HG03354 (cell line): ENCODE data around the gene TFDP2.
"Not testable (repeated sequence)": the region's sequence is repeated elsewhere in the genome, so short reads cannot be mapped to it uniquely, and the experiment has no call there.

Experiments used
- ATAC-seq: cut with Tn5 transposase; IDR thresholded peaks from one replicate; pipeline ENCODE4 v1.9.1; 2021; ENCODE audit warnings: mild to moderate bottlenecking; ENCODE audit not compliant: unreplicated experiment, poor library complexity, severe bottlenecking

The TFDP2 gene, protein sequence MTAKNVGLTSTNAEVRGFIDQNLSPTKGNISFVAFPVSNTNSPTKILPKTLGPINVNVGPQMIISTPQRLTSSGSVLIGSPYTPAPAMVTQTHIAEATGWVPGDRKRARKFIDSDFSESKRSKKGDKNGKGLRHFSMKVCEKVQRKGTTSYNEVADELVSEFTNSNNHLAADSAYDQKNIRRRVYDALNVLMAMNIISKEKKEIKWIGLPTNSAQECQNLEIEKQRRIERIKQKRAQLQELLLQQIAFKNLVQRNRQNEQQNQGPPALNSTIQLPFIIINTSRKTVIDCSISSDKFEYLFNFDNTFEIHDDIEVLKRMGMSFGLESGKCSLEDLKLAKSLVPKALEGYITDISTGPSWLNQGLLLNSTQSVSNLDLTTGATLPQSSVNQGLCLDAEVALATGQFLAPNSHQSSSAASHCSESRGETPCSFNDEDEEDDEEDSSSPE

DNA sequence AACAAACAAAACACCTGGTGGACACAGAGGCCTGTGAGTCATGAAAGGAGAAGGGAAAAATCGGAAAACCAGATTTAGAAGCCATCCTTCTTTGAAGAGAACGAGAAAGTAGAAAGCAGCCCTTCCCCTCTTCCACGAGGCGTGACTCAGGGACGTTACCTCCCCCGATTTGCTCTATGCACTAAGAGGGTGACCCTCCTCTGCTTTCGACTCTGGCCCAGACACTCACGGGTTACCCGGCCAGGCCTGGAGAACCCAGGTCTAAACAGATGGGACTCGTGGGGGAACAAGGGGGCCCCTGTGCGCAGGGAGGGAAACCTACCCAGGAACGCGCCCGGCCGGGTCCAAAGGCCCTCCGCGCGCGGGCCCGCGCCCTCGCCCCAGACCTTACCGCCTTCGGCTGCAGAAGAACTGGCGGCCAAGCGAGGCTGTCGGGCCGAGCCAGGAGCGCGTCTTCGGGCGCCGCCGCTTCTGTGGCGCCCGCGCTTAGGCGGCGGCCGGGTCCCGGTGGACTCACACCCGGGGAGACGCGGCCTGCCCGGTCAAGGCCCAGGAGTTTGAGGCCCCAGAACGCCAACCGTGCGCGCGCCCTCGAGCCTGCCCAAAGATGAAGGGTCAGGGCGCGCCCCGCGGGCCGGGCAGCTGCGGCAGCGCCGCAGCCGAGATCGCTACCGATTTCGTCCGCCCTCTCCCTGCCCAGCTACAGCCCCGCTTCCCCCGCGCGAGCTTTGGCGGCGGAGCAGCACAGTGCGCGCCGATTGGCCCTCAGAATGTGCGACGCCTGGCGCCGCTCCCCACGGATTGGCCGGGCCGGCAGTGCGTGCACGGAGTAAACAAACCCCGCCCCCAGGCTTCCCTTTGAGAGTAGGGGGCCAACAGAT is at the start of gene TFDP2:
TFDP2 (minus strand) TSS at position 753 of the 881 bp plus-strand sequence. CDS start 47,795 bp downstream, outside the sequence.
- peak; percentile 99 for ATAC-seq

DNA sequence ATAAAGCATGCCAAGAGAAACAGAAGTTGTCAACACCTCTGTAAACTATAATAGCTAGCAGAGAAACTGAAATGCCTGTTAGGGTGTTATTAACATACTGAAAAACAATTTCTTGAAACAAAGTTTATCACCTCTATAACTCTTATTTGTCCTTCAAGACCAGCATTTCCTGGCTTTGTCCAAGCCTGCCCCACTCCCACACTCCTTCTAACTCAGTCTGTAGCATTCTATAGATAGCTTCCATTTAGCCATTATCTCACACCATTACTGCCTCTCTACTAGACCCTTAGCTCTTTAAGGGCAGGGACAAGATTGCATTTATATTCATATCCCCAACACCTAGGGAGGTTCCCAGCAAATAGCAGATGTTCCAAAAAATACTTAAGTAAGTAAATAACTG is 39.5 kb upstream of the TFDP2 start:
- no peak for ATAC-seq

DNA sequence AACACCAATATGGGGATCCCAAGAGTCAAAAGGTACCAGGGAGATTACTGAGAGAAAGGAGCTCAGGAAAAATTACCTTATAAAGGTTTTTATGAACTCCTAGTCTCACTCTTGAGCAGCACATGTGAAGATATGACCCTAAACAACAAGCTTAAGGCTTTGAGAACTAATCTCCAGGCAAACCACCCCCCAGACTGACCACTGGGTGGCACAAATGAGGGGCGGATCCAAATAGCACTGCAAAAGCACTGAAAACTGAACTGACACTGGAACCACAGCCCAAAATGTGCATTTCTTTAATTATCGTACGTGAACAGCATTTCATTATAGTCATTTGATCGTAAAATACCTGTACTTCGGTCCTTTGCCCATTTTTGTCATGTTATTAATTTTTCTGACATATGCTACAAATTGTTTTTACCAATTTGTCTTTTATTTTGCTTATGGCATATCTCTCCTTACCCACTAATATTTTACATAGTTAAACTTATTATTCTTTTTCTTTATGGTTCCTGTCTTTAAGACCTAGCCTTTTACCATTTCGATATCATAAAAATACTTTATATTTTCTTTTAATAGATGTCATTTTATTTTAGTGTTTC is 31.5 kb upstream of the TFDP2 start:
- ATAC-seq = peak; percentile 66

DNA sequence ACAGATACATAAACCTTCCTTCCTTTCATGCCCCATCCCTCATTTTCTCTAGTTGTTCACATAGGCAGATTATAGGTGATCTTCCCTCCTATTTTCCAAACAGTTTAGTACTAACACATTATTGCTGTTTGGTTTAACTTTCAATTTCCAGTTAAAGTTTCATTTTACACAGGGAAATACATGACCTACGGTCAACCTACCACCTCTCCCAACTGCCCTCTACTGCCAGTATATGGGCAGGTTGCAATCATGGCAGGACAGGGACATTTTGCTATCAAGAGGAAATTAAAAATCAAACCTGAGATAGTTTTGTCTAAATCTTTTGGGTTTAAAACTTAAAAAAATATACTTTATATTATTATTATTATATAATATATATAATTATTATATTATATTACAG is 26.1 kb upstream of the TFDP2 start:
- no peak for ATAC-seq

DNA sequence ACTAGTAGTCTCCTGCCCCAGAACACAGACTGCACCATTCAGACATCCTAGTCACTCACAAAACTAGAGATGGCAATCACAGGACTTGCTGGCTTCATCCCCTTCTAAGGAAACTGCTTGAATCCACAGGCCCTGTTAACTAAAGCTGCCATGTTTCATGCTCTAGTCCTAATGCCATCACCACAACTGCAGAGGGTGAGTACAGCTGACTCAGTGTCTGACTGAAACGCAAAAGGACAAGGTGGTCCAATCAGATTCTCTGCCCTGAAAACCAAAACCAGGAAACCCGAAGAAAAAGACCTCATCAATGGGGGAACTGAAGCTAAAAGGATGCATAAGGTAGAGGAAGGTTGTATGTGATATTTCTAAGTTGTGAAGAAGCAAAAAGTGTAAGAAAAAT is 25.2 kb upstream of the TFDP2 start:
- ATAC-seq = no peak

DNA sequence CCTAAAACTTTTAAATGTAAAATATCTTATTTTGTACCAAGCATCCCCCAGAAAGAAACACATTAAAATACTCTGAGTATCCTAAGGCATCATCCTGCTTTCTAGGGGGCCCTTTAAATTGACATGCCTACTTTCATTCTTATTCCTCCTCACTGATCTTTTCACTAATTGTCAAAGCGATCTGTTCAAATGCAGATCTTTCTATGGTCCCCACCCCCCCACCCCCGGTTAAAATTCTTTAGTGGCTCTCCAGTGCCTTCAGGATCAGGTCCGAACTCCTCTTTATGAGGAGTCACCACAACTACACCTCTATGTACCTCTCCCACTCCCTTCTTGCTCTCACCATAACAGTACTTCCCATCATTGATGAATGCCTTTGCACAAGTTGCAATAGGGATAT is 19.2 kb upstream of the TFDP2 start:
- ATAC-seq = no peak

DNA sequence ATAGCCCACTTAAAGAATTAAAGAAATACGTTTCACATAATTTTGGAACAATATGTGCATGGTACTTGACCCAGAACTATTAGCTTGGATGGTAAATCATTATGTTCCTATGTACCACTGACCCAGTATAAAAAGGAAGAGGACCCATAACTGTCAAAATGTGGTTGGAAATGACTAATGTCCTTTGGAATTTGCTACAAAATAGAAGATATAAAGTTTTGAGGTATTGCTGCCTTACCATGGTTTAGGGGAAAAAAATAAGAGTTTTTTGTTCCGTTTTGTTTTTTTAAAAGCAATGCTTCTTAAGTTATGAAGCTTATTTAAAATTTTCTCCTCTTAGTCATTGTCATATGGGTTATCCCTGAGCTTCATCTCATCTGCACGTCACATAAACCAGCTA is 15.8 kb upstream of the TFDP2 start:
- ATAC-seq = no peak

DNA sequence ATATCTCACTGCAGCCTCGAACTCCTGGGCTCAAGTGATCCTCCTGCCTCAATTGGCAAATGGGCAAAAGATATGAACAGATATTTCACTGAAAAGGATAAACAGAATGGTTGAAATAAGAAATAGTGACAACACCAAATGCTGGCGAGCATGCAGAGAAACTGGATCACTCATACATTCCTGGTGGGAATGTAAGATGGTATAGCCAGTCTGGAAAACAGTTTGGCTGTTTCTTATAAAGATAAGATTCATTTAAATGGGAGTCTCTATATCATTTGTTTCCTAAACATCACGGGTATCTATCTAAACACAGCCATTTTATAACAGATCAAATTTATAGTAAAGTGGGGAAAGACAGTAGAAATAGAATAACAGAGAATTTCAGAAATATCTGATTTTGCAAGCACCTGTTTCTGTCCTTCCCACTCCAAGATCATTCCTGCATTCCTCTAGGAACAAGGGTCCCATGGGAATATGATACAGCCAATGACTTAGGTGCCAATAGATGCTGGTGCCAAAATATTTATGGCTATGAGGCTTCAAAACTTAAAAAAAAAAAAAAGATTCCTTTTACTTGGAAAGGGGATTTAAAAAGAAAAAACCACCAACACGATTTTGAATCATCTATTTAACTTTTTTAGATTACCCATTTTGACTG is 9.9 kb upstream of the TFDP2 start:
- no peak for ATAC-seq

DNA sequence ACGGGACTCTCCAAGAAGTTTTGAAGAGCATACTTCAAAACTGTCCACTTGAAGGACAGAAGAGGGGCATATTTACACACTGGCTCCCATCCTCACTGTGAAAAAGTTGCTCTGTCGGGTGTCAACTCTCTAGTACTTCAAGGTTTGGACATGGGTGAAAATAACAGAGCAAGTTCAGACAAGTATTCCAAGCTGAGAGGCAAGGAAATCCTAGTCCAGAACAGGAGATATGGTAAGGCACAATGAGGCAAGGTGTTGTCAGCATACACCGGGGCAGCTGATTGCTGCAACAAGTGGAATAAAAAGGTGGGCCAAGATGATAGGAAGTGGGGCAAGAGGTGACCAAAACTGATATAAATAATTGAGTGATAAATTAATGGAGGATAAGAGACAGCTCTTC is 4.8 kb upstream of the TFDP2 start:
- no peak for ATAC-seq

DNA sequence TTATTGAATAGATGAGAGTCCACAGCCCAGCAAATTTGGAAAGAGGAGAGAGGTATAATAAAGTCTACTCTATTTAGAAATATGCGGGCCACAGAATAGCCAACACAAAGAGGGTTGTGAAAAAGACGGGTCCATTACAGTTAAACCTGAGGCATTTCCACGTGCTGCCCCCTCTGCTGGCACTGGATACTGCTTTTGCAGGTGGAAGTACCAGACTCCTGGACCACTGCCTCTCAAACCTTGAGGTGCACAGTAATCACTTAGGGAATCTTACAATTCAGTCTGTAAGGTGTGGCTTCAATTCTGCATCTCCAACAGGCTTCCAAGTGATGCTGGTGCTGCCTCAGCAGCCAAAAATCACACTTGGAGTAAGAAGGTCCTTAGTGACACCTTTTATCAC is 3.0 kb upstream of the TFDP2 start:
- ATAC-seq = no peak

DNA sequence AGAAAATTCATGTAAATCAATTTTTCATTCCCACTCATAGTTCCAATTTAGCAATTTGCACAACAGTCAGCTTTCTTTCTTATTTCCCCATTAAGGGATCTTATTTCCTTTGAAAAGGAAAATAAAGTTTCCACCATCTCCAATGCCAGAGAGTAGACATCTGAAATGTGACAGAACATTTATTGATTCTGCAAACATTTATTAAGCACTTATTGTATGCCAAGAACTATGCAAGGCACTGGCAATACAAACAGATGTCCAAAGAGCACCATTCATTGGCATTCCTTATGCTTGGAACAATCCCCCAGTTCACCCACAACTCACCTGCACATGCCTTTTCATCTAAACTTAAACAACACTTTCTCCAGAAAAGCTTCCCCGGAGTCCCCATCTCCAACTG is 2.5 kb upstream of the TFDP2 start:
- no peak for ATAC-seq

DNA sequence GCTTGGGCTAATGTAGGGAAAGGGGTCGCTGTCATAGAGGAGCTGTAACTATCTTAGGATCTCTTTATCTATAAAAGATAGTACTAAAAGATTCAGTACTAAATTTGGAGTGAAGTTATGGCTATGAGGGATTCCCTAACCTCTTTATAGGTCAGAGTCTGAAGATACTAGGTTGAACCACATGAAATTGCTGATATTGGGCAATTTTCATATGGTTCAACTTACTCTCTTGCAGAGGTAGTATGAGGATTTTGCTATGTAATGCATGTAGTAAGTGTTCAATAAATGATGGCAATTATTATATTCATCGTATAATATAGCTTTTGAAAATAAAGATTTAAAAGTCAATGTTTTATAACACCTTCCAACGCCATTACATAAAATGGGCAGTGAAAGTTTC is 1.9 kb upstream of the TFDP2 start:
- no peak for ATAC-seq

DNA sequence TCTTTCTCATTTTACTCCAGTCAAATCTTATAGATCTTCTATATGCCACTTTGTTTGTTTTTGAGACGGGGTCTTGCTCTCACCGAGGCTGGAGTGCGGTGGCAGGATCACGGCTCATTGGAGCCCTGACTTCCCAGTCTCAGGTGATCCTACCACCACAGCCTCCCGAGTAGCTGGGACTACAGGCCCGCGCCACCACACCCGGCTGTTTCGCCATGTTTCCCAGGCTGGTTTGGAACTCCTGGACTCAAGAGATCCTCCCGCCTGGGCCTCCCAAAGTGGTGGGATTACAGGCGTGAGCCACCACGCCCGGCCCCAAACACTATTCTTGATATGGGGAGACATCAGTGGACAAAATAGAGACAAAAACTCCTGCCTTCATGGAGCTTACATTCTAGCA is 927 bp upstream of the TFDP2 start:
- ATAC-seq = no peak

DNA sequence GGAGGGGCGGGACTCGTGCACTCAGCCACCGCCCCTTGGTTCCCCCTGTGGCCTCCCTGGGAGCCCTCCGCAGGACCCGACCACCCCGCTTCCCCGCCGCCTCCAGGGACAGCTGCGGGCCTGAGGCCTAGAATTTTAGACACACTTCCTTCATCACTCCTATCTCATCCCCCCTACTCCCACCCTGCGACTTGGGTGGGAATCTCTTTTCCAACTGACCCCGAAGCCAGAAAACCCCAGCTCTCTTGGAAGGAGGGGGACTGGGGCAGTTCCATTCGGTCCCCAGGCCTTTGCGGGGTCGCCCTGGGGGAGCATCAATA is 289 bp upstream of the TFDP2 start:
- no peak for ATAC-seq

DNA sequence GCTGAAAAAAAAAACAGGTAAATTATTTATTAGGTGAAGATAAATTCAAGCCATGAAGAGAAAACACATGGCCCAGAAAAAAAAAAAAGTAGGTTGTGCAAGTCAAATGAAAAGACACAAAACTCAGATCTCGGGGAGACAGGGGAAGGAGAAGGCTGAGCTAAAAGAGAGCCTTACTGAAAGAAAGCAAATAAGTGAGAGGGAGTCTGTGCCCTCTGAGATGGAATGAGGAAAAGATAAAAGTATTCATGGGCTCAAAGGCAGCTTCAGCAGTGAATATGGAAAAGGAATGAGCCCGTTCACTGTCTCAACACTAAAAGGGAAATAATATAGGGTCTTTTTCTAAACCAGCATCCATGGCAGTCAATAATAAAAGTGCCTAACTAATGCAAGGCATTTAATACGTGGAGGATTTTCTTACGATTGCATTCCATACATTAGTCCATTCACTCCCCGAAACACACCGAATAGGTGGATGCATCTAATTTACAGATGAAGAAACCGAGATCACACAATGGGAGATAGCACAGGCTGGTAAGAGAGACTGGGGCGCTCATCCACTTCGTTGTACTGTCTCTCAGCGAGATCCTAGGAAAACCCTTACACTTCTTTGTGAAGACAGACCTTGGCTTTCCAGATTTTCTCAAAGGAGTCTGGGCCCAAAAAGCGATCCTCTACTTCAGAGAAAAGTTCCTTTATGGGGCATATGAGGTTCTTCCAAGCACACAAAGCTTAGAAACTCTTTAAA is 1.1 kb downstream of the TFDP2 start:
- ATAC-seq = no peak

DNA sequence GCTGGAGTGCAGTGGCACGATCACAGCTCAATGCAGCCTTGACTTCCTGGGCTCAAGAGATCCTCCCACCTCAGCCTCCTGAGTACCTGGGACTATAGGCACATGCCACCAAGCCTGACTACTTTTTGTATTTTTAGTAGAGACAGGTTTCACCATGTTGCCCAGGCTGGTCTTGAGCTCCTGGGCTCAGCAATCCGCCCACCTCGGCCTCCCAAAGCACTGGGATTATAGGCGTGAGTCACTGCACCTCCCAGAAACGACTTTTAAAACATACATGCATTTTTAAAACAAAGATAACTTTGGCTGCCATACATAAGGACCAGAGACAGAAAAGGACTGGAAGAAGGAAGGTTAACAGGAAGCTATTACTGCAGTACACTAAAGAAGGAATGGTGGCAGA is 4.8 kb downstream of the TFDP2 start:
- not testable (repeated sequence) for ATAC-seq

DNA sequence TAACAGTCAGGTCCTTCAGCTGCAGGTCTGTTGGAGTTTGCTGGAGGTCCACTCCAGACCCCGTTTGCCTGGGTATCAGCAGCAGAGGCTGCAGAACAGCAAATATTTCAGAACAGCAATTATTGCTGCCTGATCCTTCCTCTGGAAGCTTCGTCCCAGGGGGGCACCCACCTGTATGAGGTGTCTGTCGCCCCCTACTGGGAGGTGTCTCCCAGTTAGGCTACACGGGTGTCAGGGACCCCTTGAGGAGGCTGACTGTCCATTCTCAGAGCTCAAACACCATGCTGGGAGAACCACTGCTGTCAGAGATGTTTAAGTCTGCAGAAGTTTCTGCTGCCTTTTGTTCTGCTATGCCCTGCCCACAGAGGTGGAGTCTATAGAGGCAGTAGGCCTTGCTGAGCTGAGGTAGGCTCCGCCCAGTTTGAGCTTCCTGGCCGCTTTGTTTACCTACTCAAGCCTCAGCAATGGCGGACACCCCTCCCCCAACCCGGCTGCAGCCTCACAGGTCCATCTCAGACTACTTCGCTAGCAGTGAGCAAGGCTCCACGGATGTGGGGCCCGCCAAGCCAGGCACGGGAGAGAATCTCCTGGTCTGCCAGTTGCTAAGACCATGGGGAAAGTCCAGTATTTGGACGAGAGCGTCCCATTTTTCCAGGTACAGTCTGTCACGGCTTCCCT is 8.6 kb downstream of the TFDP2 start:
- ATAC-seq = not testable (repeated sequence)

DNA sequence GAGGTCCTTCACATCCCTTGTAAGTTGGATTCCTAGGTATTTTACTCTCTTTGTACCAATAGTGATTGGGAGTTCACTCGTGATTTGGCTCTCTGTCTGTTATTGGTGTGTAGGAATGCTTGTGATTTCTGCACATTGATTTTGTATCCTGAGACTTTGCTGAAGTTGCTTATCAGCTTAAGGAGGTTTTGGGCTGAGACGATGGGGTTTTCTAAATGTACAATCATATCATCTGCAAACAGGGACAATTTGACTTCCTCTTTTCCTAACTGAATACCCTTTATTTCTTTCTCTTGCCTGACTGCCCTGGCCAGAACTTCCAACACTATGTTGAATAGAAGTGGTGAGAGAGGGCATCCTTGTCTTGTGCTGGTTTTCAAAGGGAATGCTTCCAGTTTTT is 12.3 kb downstream of the TFDP2 start:
- ATAC-seq = not testable (repeated sequence)

DNA sequence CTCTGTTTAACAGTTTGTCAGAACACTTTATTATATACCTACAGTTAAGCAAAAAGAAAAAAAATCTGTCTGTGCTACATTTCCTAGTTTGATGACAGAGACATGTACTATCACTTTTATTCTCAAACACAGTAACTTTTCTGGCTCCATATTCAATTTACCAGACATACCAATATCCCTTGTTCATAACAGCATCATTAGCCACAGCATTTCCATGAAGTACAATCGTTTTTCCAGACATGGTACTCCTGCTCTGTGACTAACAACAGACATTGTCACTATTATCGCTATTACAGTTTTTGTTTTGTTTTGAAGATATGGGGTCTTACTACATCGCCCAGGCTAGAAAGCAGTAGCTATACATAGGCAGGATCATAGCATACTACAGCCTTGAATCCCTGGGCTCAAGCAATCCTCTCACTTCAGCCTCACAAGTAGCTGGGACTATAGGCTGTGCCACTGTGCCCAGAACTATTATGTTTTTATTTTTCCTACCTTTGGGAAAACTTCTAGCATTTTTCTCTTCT is 14.5 kb downstream of the TFDP2 start:
- no peak for ATAC-seq
